DMS79 (cell line): ENCODE data around the gene POLR3GL.
"Not testable (repeated sequence)": the region's sequence is repeated elsewhere in the genome, so short reads cannot be mapped to it uniquely, and the experiment has no call there.

Experiments
- DNase-seq: peaks from one replicate; lab custom pipeline; 2025; lab: John Stamatoyannopoulos, UW

The POLR3GL gene

DNA sequence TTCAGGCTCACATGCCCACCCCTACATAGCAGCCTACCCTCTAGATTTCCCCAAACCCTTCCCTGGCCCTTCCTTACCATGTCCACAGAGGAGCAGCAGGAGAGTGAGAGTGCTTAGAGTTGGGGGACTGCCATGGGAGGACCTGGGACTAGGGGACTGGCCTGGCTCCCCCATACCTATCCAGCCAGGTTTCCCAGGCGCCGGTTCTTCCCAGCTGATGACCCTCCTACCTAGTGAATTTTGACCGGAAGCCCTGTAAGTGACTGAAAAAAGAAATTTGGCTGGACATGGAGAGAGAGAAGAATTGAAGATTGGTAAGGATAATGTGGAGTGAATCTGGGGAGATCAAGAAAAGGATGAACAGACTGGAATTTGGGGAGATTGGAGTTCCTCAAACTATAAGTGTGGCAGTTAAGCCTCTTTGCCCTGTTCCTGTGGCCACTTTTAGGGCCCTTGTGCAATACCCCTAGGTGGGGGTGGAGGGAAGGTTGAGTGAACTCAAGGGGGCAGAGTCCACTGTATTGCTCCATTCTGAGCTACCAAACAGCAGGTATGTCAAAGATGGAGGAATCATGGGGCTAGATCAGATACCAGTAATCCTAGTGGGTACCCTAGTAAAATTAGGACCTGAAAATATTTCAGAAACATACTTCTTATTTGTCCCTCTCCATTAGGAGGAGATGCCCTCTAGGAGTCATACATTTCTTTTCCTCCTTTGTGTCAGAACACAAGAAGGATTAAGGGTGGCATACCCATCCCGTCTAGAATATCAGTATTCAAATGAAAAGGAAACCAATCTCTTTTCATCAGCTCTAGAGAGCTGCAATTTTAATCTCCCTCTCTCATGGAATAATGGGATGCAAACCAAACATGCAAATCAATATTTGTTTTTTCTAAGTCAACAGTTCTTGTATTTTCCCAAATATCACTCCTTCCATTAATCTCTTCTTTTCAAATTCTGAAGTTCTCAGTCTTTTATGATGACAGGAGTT is 55.9 kb downstream of the POLR3GL start:
- no peak for DNase-seq

DNA sequence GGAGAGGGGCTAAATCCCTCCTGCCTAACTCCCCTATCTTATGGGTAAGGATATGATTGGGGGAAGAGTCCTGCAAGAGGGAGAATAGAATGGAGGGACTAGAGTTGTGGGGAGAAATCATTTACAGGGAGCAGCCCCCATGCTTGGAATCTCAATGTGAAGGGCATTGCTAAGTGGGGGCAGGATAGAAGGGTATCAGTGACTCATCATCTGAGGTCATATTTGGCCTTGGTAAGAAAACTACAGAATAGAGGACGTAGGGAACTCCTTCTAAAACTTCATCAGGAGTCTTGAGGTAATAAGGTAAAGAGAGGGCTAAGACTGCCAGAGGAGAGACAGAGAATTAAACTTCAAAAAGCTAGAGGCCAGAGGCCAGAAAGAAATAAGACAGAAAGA is 56.6 kb downstream of the POLR3GL start:
- no peak for DNase-seq

DNA sequence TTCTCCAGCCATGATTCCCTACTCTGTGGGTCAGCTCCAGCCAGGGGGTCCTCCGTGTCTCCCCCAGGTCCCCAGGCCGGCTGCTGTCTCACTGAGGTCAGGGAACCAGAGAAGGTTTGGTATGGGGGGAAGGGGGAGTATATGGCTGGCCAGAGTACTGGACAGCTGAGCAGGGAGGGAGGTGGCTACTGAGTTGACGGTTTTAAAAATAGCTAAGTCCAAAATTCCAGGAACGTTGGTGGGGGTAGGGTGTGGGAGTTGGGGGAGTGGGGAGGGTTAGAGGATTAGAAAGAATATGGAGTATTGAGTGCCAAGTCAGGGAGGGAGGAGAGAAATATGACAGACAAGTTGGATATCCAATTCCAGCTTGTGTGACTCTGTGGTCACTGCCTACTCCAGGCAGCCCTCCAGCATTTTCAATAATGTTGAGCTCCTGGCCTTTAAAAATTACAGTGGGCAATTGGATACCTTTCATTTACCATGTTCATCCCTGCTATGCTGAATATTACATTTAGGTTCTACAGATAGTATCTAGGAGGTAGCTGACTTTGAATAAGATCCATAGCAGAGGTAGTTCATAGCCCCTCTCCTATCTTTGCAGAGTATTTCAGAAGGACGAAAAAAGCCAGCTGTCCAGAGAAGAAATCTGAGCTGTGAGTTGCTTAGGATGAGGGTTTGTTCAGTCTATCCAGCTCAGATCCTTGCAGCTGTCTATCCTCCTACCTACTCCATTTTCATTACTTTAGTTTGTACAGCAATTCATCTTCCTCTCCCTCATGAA is 57.3 kb downstream of the POLR3GL start, which contains the start of gene HJV:
HJV (minus strand) TSS at position 114 of the 781 bp plus-strand sequence. CDS start 1,504 bp downstream, outside the sequence.
- DNase-seq: no peak

DNA sequence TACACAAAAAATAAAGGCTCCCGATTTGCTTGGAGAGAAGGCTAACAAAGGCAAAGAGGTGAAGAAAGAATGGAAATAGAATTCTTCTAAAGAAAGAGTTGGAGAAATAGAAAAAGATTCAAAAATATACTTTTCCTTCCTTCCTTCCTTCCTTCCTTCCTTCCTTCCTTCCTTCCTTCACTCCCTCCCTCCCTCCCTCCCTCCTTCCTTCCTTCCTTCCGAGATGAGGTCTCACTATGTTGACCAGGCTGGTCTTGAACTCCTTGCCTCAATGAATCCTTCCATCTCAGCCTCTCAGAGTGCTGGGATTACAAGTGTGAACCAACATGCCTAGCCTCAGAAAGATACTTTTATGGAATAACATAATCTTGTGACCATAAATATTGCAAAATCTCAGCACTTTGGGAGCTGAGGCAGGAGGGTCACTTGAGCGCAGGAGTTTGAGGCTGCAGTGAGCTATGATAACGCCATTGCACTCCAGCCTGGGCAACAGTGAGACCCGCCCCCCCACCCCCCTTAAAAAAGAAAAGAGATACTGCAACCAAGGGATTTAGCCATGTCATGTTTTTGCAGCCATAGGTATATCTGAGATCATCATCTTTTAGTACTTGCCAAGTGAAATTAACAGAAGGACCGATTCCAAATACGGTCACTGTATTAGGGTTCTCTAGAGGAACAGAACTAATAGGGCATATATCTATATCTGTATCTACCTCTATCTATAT is 58.1 kb downstream of the POLR3GL start:
- no peak for DNase-seq

DNA sequence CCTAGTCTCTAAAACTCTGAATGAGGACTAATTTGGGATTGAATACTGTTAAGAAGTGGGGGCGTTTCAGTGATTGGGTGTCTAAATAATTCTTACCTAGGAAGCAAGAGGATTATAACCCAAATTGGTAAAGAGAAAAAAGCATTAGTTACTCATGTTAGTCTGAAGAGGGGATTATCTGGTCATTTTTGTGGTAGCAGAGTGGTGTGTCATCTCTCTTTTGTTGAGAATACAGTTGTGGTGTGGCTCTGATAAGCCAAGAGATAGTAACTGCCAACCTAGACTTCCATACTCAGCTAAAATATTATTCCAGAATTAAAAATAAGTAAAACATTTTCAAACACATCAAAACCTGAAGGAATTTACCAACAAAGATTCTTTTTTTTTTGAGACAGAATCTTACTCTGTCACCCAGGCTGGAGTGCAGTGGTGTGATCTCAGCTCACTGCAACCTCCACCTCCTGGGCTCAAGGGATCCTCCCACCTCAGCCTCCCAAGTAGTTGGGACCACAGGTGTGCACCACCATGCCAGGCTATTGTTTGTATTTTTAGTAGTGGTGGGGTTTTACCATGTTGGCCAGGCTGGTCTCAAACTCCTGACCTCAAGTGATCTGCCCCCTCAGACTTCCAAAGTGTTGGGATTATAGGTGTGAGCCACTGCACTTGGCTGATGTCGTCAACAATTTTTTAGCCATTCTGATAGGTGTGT is 61.5 kb downstream of the POLR3GL start:
- DNase-seq: not testable (repeated sequence)

DNA sequence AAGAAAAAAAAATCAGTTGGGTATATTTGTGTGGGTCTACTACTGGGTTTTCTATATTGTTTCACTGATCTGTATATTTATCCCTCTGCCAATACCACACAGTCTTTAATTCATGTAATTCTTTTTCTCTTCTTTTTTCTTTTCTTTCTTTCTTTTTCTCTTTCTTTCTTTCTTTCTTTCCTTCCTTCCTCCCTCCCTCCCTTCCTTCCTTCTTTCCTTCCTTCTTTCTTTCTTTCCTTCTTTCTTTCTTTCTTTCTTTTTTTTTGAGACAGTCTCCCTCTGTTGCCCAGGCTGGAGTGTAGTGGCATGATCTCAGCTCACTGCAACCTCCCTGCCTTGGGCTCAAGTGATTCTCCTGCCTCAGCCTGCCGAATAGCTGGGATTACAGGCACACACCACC is 62.2 kb downstream of the POLR3GL start:
- DNase-seq: not testable (repeated sequence)
